DND-41 (cell line): ENCODE results near the gene GREB1.

Experiments used
- ATAC-seq: fragments of 200-7000 bp; cut with Tn5 transposase; 3 replicates; pipeline ENCODE4 v1.9.1; 2021; ENCODE audit warnings: low read depth; ENCODE audit not compliant: insufficient read depth
- DNase-seq: peaks from one replicate; pipeline ENCODE4 v3.0.0-alpha.2; 2020
- H2AFZ ChIP-seq: 2 replicates; pipeline ENCODE4 v1.6.0; 2012; ENCODE audit warnings: low read depth, low read length
- H3K27ac ChIP-seq: 2 replicates; pipeline ENCODE4 v1.5.1; 2012; ENCODE audit warnings: low read length, inconsistent platforms
- H3K27me3 ChIP-seq: fragments of 200-600 bp; sonication (generic); 2 replicates; pipeline ENCODE4 v1.6.0; 2012; ENCODE audit warnings: low read length, mild to moderate bottlenecking, inconsistent platforms; ENCODE audit not compliant: insufficient read depth, poor library complexity
- H3K36me3 ChIP-seq: 2 replicates; pipeline ENCODE4 v1.5.1; 2012; ENCODE audit warnings: low read length, inconsistent platforms; ENCODE audit not compliant: insufficient read depth
- H3K4me1 ChIP-seq: 2 replicates; pipeline ENCODE4 v1.5.1; 2012; ENCODE audit warnings: mild to moderate bottlenecking, low read length; ENCODE audit not compliant: insufficient read depth
- H3K4me2 ChIP-seq: 2 replicates; pipeline ENCODE4 v1.6.0; 2012; ENCODE audit warnings: mild to moderate bottlenecking, moderate library complexity, low read length, inconsistent platforms; ENCODE audit not compliant: insufficient read depth
- H3K4me3 ChIP-seq, 2 experiments: fragments of 200-600 bp in 1 of 2; shearing (Covaris generic) in 1 of 2; 2 replicates each; pipeline ENCODE4 v1.5.1; 2012 to 2016; ENCODE audit warnings: inconsistent platforms in 2 of 2, low read length in 2 of 2, mild to moderate bottlenecking in 2 of 2, low read depth in 1 of 2, moderate library complexity in 1 of 2
- H3K79me2 ChIP-seq: 2 replicates; pipeline ENCODE4 v1.6.0; 2012; ENCODE audit warnings: low read length, inconsistent platforms; ENCODE audit not compliant: insufficient read depth
- H3K9ac ChIP-seq: 2 replicates; pipeline ENCODE4 v1.6.0; 2012; ENCODE audit warnings: low read depth, mild to moderate bottlenecking, inconsistent platforms, low read length, moderate library complexity
- H3K9me3 ChIP-seq: 2 replicates; pipeline ENCODE4 v1.5.1; 2012; ENCODE audit warnings: low read length, moderate library complexity, mild to moderate bottlenecking, inconsistent platforms; ENCODE audit not compliant: insufficient read depth, severe bottlenecking
- H4K20me1 ChIP-seq: 2 replicates; pipeline ENCODE4 v1.6.0; 2012; ENCODE audit warnings: low read length; ENCODE audit not compliant: insufficient read depth
- EZH2 ChIP-seq: IDR thresholded peaks from 3 replicates; pipeline ENCODE4 v1.6.1; 2012; ENCODE audit warnings: borderline replicate concordance, low read depth, mild to moderate bottlenecking, moderate library complexity, low read length, inconsistent platforms; ENCODE audit not compliant: severe bottlenecking
- TF ChIP-seq, protein P1 (sequence below): IDR thresholded peaks from 2 replicates; pipeline ENCODE4 v1.5.1; 2012; ENCODE audit warnings: borderline replicate concordance, low read length, moderate library complexity, mild to moderate bottlenecking; ENCODE audit not compliant: poor library complexity, severe bottlenecking; ENCODE audit errors: extremely low read depth

GREB1 gene

DNA sequence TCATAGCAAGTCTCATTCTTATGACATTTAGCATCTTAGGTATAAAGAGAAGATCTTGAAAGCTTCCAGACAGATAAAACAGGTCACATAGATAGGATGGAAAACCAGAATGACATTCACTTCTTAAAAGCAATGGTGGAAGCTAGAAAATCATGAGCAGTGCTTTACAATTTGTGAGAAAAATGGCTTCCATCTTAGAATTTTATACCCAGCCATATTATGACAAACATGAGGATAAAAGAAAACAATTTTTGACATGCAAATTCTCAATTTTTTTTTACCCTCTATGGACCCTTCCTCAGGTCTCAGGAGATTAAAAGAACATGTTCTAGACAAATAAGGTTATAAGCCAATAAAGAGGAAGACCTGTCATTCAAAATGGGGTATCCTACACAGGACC lies 129.0 kb downstream of the GREB1 start:
- no peaks in the 10 kb centered on the region for H3K36me3 ChIP-seq

DNA sequence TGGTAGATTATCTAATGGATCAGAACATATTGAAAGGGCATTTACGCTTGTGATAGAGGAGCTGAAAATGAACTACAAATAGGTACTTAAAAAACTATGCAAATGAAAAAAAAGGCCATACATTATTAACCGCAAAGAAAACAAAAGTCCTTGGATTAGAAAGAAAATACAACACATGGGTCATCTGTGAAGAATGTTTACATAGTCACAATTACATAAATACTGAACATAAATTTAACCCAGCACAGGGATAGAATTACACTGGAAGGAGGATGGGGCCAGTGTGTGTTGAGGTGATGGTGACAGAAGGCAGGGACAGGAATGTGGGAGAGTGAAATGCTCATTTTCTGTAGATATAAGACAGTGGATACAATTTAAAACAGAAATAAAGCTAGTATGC lies 129.6 kb downstream of the GREB1 start:
- Histone ChIP-seq H3K27me3 (no peaks in the 10 kb centered on the region), H3K4me2 (no peak overlapping the region), H3K79me2 (no peaks in the 10 kb centered on the region), H3K4me1 (no peaks in the 10 kb centered on the region), H3K9me3 (peaks cover 6% of the 10 kb centered on the region), H2AFZ (no peak overlapping the region), H4K20me1 (no peaks in the 10 kb centered on the region), H3K4me3 (no peak overlapping the region), H3K9ac (no peak overlapping the region), H3K27ac (no peak overlapping the region), H3K36me3 (no peaks in the 10 kb centered on the region)
- TF ChIP-seq, protein P1, sequence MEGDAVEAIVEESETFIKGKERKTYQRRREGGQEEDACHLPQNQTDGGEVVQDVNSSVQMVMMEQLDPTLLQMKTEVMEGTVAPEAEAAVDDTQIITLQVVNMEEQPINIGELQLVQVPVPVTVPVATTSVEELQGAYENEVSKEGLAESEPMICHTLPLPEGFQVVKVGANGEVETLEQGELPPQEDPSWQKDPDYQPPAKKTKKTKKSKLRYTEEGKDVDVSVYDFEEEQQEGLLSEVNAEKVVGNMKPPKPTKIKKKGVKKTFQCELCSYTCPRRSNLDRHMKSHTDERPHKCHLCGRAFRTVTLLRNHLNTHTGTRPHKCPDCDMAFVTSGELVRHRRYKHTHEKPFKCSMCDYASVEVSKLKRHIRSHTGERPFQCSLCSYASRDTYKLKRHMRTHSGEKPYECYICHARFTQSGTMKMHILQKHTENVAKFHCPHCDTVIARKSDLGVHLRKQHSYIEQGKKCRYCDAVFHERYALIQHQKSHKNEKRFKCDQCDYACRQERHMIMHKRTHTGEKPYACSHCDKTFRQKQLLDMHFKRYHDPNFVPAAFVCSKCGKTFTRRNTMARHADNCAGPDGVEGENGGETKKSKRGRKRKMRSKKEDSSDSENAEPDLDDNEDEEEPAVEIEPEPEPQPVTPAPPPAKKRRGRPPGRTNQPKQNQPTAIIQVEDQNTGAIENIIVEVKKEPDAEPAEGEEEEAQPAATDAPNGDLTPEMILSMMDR = no peak
- TF ChIP-seq EZH2 = no peak
- no peak for ATAC-seq
- no peak for DNase-seq

More for the DNA sequence above, 129.0 kb downstream of the GREB1 start:
- no peak overlapping the region for H2AFZ ChIP-seq
- no peak overlapping the region for H3K4me3 ChIP-seq
- no peaks in the 10 kb centered on the region for H3K27me3 ChIP-seq
- peaks cover 6% of the 10 kb centered on the region for H3K9me3 ChIP-seq
- H4K20me1 ChIP-seq = no peaks in the 10 kb centered on the region
- H3K27ac ChIP-seq = no peak overlapping the region
- no peak overlapping the region for H3K4me2 ChIP-seq
- no peak for TF ChIP-seq EZH2
- TF ChIP-seq, protein P1 = no peak
- H3K4me1 ChIP-seq = no peaks in the 10 kb centered on the region
- no peaks in the 10 kb centered on the region for H3K79me2 ChIP-seq
- DNase-seq = no peak
- no peak for ATAC-seq
- no peak overlapping the region for H3K9ac ChIP-seq

DNA sequence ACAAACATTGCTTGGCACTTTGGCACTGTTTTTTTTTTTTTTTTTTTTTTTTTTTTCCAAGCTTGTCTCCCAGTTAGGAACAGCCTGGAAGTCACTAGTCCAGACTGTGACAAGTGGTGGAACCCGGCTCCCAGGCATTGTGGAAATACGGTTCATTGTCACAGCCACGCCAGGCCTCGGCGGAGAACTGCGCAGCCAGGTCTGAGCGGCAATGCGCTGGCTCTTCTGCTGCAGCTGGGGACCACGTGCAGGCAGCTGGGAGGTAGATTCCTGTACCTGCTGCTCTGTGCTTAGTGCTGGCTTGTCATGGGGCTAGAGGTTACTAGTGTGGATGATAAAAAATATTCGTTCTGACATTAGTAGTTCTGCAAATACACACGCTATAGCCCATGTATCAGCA lies 131.2 kb downstream of the GREB1 start:
- no peak for TF ChIP-seq EZH2
- TF ChIP-seq, protein P1 = no peak
- H4K20me1 ChIP-seq = no peaks in the 10 kb centered on the region
- no peaks in the 10 kb centered on the region for H3K4me1 ChIP-seq
- H3K27me3 ChIP-seq = no peaks in the 10 kb centered on the region
- no peaks in the 10 kb centered on the region for H3K36me3 ChIP-seq
- no peak overlapping the region for H3K27ac ChIP-seq
- H3K79me2 ChIP-seq = no peaks in the 10 kb centered on the region
- no peak overlapping the region for H2AFZ ChIP-seq
- H3K4me2 ChIP-seq = no peak overlapping the region
- H3K4me3 ChIP-seq = no peak overlapping the region
- DNase-seq = no peak
- H3K9ac ChIP-seq = no peak overlapping the region
- no peak for ATAC-seq
- peaks cover 6% of the 10 kb centered on the region for H3K9me3 ChIP-seq
